NCI-H2196 treated with DMSO at 0.1 percent for 48 hours (cell line): Measurements from ENCODE around the gene NLRC3.
"Not testable (repeated sequence)": the region's sequence is repeated elsewhere in the genome, so short reads cannot be mapped to it uniquely, and the experiment has no call there.

Experiments used
- DNase-seq: peaks from one replicate; lab custom pipeline; 2025; ENCODE audit not compliant: unreplicated experiment; lab: John Stamatoyannopoulos, UW

Gene NLRC3

GRCh38 chr16:3548859-3549258, 28.3 kb downstream of the NLRC3 start:
- no peak for DNase-seq

- DNase-seq, result no peak
Observed at GRCh38 chr16:3548445-3548844, 28.8 kb downstream of the NLRC3 start.

- no peak for DNase-seq
Observed at GRCh38 chr16:3546986-3547682, 30.1 kb downstream of the NLRC3 start.

DNA sequence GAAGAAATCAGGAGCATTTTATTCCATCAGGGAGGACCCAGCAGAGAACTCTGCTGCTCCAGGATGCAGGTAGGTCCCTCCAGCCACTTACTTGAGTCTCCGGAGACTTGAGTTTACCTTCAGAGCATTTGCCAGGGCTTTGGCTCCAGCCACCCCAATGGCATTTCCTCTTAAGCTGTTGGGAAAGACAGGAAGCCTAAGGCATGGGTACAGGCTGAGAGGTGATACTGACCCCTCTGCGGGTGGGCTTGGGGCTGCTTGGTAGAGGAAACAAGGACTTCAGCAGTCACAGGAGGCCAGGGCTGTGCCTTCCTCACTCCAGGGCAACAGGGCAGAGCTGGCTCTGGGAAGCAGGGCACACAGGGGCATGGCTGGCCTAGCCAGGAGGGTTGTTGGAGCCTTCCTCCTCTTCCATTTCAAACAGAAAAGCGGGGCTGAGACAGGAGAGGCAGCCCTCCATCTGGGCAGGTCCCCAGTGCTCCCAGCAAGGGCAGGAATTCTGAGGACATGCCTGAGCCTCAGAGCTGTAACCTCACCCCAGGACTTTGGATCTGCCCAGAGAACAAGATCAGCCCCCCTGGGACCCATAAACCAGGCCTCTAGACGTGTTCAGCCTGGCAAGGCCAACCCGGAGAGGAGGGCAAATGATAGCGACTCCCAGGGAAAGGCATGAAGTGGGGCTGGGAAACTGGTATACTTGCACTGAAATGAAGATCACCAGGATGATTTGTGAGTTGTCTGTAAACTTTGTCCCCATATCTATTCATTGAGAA, 34.4 kb downstream of the NLRC3 start:
- no peak for DNase-seq

- DNase-seq, result no peak
Observed at GRCh38 chr16:3541527-3542155, 35.6 kb downstream of the NLRC3 start.

DNA sequence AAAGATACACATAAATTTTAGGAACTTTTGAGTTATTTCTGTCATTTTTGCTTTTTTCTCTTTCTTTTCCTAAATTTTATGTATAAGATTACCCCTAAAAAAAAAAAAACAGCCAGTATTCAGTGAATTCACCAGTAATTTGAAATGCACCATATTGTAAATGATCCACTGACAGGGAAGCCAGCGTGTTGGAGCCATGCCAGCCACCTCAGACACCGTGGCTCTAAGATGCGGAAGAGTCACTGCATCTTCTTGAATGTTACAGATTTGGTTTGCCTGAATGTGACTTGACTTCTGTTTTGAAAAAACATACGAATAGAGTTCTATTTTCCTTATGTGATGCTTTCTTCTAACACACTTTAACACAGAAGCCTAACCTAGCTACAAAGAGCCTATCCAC, 39.0 kb downstream of the NLRC3 start:
- DNase-seq, result no peak

GRCh38 chr16:3536851-3537250, 40.4 kb downstream of the NLRC3 start:
- DNase-seq, result no peak

DNA sequence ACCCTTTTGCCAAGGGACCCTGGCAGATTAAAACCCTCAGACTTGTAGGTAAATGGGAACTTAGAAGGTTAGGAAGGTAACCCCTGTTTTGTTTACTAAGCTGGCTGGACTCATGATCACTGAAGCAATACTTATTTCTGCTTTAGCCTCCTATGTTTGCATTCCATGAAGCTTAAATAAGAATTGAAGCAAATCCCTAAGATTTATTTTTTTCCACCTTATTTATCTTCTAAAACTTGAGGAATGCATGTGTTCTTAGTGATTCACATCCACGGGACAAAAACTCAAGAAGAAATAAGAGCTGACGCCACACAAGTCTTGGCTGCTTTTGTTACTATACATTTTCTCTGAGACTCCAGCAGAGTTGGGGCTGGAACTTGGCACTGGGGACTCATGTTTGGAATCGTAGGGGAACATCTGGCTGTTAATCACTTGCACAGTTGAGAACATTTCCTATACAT, 40.9 kb downstream of the NLRC3 start:
- DNase-seq, result no peak

- DNase-seq, result no peak
Observed at GRCh38 chr16:3534126-3534525, 43.1 kb downstream of the NLRC3 start.

GRCh38 chr16:3532741-3533140, 44.5 kb downstream of the NLRC3 start:
- DNase-seq, result no peak

- no peak for DNase-seq
Observed at GRCh38 chr16:3530371-3530914, 46.8 kb downstream of the NLRC3 start.

DNA sequence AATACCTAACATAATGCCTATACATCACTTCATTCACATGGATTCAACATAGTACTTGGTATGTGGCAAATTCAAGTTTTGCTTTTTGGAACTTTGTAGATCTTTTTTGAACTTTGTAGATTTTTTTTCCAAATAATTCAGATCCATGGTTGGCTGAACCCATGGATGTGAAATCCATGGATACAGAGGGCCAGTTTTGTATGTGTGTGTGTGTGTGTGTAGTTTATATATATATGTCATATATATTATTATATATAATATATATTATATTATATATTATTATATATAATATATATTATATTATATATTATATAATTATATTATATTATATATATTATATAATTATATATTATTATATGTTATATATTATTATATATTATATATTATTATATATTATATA, 48.0 kb downstream of the NLRC3 start:
- DNase-seq, result no peak

- DNase-seq, result no peak
Observed at GRCh38 chr16:3528406-3528805, 48.8 kb downstream of the NLRC3 start.

DNA sequence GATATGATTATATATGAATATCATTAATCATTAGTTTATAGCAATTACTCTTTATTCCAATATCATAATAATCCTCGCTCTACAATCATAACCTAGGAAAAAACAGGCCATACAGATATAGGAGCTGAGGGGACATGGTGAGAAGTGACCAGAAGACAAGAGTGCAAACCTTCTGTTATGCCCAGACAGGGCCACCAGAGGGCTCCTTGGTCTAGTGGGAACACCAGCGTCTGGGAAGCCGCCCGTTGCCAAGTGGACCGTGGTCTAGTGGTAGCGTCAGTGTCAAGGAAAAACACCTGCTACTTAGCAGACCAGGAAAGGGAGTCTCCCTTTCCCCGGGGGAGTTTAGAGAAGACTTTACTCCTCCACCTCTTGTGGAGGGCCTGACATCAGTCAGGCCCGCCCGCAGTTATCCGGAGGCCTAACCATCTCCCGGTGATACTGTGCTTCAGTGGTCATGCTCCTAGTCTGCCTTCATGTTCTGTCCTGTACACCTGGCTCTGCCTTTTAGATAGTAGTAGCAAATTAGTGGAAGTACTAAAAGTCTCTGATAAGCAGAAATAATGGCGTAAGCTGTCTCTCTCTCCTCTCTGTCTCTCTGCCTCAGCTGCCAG, 49.9 kb downstream of the NLRC3 start:
- DNase-seq, result not testable (repeated sequence)

- DNase-seq, result no peak
Observed at GRCh38 chr16:3525951-3526350, 51.3 kb downstream of the NLRC3 start.

DNA sequence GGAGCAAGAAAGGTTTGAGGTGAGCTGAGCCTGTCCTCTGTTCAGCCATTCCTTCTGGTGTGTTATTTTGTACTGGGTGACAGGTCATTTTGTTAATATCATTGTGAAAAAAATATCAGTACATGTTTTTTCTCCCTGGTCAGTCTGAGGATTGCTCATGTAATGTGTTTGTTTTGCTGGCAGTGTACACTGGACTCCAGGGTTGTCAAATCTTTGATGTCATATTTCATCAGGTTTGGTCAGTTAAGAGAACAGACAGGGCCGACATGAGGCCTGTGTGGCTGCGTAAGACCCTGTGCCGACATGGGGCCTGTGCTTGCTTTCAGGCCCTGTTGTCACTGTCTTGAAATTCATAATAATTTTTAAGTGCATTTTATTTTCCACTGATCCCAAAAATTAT, 53.9 kb downstream of the NLRC3 start:
- DNase-seq, result no peak

DNA sequence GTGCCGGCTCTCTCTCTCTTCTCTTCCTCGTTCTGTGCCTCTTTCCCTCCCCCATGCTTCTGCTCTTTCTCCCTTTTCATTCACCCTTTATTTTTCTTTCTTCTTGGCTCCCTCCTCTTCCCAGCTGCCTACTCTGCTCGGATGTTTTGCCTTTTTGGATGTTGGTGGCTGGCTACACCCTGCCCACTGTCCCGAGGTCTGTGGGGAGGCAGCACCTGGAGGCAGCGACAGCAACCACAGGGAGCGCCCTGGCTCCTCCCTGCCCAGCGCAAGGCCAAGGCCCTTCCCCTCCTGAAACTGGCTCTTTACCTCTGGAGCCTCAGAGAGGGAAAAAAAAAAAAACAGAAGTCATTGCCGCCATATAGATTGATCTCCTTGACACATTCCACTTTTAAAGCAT, 56.4 kb downstream of the NLRC3 start:
- DNase-seq, result no peak

DNA sequence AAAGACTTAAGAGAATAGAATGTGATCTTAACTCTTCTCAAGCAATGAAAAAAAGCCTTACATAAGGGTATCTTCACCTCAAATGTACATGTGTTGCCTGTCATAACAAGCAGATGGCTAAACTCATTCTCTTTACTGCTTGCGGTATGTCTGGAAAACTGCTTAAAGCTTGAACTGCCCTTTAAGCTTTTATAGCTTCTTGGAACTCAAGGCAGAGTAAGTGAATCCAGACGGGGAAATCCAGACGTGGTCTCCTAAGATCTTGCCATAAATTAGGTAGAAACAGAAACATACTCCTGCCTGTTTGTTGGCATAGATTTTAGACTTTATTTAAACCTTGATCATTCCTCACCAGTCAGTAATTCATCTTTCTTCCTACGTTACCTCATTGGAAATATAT, 56.8 kb downstream of the NLRC3 start:
- no peak for DNase-seq

- no peak for DNase-seq
Observed at GRCh38 chr16:3519581-3519980, 57.6 kb downstream of the NLRC3 start.

- no peak for DNase-seq
Observed at GRCh38 chr16:3518986-3519348, 58.2 kb downstream of the NLRC3 start.

- DNase-seq, result no peak
Observed at GRCh38 chr16:3518292-3518985, 58.8 kb downstream of the NLRC3 start.
